Bronchus fibroblast of lung (primary cell): ENCODE measurements around the gene MAP3K1. TPM values are rescaled to one million over a fixed set of nuclear protein-coding genes. Genes with fewer than 3 reads are reported as not detected.

Experiments used
- total RNA-seq: library from RNA; depleted of rRNA; stranded (reverse); fragments of >200 nt; gene quantifications from 2 replicates; pipeline ENCODE4 v1.2.3, GENCODE V29; 2015

Gene MAP3K1
- 4.3 and 5.2 TPM in 2 replicates for total RNA-seq

DNA sequence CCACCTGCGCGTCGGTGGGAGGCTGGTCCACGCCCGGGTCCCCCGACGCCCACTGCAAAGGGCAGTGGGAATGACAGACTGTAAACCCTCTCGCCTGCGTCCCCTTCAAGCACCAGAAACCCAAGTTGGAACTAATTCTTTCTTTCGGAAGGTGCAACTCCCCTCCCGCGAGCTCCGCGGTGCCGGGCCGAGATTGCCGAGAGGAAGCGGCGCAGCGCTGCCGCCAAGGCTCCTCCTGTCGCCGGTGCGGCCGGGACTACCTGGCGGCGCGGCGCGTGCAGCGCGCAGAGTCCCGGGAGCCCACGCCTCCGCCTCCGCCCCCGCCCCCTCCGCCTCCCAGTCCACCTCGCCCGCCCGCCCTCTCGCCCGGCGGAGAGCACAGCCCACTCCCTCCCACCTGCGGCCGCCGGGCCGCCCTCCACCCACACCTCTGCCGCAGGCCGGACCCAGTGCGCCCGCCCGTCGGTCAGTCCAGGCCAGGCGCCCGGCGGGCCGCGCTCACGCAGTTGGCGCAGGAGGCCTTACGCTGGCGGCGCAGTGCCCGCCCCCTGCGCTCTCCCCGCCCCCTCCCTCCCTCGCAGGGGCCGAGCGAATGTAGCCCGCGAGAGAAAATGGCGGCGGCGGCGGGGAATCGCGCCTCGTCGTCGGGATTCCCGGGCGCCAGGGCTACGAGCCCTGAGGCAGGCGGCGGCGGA lies at the start of gene MAP3K1:
Gene MAP3K1, plus strand, starts transcription at position 587 of the 695 bp plus-strand sequence. Its CDS starts 25 bp downstream, at position 612.

DNA sequence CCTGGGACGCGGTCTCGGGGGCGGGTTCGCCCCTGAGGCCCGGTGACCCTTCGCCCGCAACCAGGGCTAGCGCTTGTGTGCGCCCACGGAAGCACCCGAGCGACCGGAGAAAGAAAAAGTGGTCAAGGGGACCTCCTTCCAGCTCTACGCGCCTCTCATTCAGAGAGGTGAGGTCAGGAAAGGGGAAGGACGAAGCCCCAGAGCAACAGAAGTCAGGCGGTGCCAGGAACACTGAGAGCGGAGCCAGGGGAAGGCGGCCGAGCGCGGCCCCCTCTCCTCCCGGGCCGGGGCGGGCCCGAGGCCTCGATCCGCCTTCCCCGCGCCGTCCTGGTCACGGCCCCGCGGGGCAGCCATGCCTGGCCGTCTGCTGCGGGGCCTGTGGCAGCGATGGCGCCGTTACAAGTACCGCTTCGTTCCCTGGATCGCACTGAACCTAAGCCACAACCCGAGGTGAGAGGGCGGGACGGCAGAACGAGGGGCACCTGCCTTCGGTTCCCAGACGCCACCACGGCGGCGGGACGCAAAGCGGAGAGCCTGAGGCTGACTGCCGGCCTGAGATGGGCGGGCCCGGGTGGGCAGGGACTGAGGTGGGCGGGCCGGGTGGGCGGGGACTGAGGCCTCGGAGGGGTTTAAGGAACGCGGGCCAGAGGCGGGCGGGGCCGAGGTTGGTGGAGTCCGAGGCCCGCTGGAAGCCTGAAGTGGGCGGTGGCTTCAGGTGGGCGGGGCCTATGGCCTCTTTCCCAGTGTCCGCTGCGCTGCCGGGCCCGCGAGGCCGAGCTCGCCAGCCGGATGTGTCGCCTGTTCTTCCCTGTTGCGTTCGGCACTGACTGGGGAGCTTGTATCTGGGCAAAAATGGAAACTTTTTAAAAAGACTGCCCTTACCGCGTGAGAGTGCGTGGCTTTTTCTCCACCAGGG lies 94.2 kb downstream of the MAP3K1 start, which contains the start of gene SETD9:
Gene SETD9, plus strand, starts transcription at position 303 of the 916 bp plus-strand sequence. Its CDS starts 50 bp downstream, at position 353.

Other genes starting within 250 kb of the MAP3K1 start
- gene SETD9, start 94.0 kb downstream of the MAP3K1 start, total RNA-seq, result 16.1 and 19.7 TPM in 2 replicates
- gene MIER3, start 136.6 kb downstream of the MAP3K1 start, total RNA-seq, result 6.1 and 7.4 TPM in 2 replicates